ENCODE data around the gene OARD1.
"Not testable (repeated sequence)": the region's sequence is repeated elsewhere in the genome, so short reads cannot be mapped to it uniquely, and the experiment has no call there.

The OARD1 gene

GRCh38 chr6:41071923-41072835 is at the start of gene OARD1:
TSS of gene OARD1 (minus strand) at chr6:41072356. CDS start at chr6:41071634, 722 bp downstream.
- DNase-seq = peak; percentile 93

- DNase-seq = no peak
Observed at GRCh38 chr6:41120058-41120457, 47.9 kb upstream of the OARD1 start.

- DNase-seq = no peak
Observed at GRCh38 chr6:41119508-41119907, 47.4 kb upstream of the OARD1 start.

- DNase-seq = not testable (repeated sequence)
Observed at GRCh38 chr6:41115027-41115426, 42.9 kb upstream of the OARD1 start.

GRCh38 chr6:41111017-41111416 is 38.9 kb upstream of the OARD1 start:
- no peak for DNase-seq

- no peak for DNase-seq
Observed at GRCh38 chr6:41103847-41104246, 31.7 kb upstream of the OARD1 start.

GRCh38 chr6:41100871-41101287 is 28.7 kb upstream of the OARD1 start:
- no peak for DNase-seq

GRCh38 chr6:41098366-41098765 is 26.2 kb upstream of the OARD1 start:
- no peak for DNase-seq

- DNase-seq = no peak
Observed at GRCh38 chr6:41097467-41098090, 25.4 kb upstream of the OARD1 start.

- no peak for DNase-seq
Observed at GRCh38 chr6:41093729-41094128, 21.6 kb upstream of the OARD1 start.

GRCh38 chr6:41092421-41093140 is 20.4 kb upstream of the OARD1 start:
- no peak for DNase-seq

GRCh38 chr6:41090841-41091761 is 18.9 kb upstream of the OARD1 start:
- no peak for DNase-seq

GRCh38 chr6:41088451-41088850 is 16.3 kb upstream of the OARD1 start:
- DNase-seq = no peak

- no peak for DNase-seq
Observed at GRCh38 chr6:41085182-41085581, 13.0 kb upstream of the OARD1 start.

- no peak for DNase-seq
Observed at GRCh38 chr6:41083072-41083471, 10.9 kb upstream of the OARD1 start.

GRCh38 chr6:41080621-41081020 is 8.5 kb upstream of the OARD1 start:
- no peak for DNase-seq

- DNase-seq = no peak
Observed at GRCh38 chr6:41079080-41079479, 6.9 kb upstream of the OARD1 start.

GRCh38 chr6:41078101-41078500 is 5.9 kb upstream of the OARD1 start:
- no peak for DNase-seq

- no peak for DNase-seq
Observed at GRCh38 chr6:41077536-41077935, 5.4 kb upstream of the OARD1 start.

GRCh38 chr6:41075651-41076626 is 3.8 kb upstream of the OARD1 start:
- DNase-seq = no peak
